GM19455 (cell line): ENCODE results near the gene MMP2.

Experiments used
- ATAC-seq: cut with Tn5 transposase; IDR thresholded peaks from one replicate; pipeline ENCODE4 v1.9.1; 2021; ENCODE audit not compliant: unreplicated experiment

Gene MMP2

DNA sequence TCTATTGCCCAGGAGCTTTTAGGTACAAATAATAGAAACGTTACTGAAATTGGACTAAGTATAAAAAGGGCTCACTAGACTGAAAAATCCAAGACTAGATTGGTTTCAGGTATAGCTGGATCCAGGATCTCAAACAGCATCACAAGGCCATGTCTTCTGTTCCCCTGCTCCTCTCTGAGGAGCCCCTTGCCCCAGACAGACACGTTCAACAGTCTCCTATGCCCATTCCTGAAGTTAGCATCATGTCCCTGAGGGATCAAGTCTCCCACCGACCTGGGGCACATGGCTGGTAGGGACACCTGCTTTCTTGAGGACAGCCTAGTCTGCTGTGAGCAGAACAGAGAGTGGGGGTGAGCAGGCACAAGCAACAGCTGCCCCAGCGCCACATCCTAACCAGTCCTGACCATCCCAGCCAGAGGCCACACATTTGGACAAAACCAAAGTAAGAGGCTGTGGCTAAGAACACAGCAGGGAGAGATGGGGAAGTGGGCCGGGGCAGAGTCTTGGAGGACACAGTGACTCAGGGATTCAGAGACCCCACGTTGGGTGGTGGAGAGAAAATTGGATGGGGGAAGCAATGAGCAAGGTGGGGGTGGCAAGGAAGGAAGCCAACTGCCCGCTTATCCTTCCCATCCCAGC, 10.5 kb upstream of the MMP2 start:
- ATAC-seq: no peak

DNA sequence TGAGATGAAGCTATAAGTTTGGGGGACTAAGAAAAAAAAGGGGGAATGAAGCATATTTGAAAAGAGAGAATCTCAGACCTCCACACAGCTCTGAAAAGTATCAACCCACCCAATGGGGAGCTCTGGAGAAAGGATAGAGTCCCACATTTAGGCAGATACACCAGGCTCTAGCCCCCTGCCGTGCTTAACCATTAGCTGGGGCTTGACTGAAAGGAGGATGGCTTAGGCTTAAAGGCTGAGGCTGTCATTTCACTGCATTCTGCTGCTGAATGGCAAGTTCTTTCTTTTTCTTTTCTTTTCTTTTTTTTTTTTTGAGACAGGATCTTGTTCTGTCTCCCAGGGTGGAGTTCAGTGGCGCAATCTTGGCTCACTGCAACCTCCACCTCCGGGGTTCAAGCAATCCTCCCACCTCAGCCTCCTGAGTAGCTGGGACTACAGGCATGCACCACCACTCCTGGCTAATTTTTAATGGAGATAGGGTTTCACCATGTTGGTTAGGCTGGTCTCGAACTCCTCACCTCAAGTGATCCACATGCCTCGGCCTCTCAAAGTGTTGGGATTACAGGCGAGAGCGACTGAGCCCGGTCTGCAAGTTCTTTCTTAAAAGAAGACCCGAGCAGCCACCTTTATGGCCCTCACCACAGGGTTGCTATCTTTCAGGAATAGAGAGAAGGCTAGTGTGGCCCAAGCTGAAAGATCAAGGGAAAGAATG, 9.0 kb upstream of the MMP2 start:
- ATAC-seq: no peak

DNA sequence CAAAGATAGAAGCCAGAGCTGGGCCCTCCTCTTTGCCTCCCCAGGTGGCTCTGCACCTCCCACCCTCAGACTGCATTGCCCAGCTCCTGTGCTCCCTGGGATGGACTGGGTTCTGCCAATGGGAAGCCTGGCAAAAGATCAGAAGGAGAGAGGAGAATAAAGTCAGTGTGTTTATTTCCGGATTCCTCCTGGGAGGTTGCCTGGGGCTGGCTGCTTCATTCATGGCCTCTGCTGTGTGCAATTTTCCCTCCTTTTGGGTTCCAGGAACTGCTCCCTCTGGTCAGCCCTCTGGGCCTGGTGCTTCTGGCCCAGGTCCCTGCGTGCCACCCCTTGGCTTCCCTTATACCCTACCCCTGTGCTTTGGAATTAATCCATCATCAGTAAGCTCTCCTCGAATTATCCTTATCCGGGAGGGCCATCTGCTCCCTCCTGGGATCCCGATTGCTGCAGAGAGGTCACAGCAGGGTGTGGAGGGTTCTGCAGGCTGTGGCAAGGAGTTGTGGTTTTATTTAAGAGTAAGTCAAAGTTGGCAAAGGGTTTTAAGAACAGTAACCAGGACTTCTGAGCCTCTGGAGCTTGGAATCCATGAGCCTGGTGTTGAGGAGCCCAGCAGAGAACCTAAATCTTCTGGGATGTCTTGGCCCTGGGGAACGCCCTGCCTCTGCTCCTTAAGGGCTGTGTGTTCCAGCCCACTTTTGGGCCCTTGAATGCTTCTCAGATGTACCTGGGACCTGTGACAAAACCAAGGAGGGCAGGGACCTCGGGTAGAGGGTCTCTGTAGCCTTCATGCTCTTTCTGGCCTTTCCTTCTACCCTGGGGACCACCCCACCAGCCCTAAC, 8.2 kb upstream of the MMP2 start:
- ATAC-seq: no peak

DNA sequence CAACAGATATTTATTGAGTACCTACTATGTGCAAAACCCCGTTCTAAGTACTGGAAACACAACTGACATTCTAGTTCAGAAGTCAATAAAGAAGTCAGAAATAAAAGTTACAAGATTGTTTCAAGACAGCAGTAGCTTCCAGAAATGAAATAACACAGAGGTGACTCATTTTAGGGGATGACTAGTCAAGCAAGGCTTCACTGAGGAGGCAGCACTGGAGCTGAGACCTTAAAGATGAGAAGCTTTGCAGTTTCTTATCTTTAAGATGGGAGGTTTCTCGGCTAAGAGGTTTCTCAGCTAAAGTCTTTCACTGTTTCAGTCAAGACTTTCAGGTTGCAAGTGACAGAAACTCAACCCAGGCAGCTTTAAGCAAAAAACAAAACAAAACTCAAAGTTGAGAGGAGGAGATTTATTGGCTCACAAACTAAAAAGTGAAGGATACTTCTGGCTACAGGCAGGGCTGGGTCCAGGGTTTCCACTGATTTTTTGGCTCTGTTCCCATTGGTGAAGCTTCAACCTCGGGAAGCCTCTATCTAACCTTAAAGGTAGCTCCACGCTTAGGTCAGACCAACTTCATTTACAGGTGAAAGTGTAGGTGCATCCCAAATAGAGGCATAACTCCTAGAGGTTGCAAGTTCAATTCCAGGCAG, 7.4 kb upstream of the MMP2 start:
- ATAC-seq: no peak

DNA sequence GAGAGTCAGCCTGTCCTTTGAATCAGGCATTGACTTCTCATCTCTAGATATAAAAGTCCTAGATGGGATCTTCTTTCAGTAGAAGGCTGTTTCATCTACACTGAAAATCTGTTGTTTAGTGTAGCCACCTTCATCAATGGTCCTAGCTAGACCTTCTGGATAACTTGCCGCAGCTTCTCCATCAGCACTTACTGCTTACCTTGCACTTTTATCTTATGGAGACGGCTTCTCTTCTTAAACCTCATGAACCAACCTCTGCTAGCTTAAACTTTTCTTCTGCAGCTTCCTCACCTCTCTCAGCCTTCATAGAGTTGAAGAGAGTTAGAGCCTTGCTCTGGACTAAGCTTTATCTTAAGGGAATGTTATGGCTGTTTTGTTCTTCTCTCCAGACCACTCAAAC, 5.4 kb upstream of the MMP2 start:
- ATAC-seq: no peak

DNA sequence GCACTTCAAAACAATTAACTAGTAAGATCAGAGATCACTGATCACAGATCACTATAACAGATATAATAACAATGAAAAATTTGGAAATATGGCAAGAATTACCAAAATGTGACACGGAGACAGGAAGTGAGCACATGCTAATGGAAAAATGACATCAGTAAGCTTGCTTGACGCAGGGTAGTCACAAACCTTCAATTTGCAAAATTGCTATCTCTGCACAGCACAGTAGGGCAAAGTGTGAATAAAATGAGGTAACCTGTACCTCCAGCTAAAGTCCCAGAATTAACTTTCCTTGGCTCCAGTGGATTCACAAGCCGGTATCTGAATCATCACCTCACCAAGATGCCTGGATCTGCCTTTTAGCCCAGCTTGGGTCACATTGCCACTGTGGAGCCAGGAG, 4.2 kb upstream of the MMP2 start:
- ATAC-seq: no peak

DNA sequence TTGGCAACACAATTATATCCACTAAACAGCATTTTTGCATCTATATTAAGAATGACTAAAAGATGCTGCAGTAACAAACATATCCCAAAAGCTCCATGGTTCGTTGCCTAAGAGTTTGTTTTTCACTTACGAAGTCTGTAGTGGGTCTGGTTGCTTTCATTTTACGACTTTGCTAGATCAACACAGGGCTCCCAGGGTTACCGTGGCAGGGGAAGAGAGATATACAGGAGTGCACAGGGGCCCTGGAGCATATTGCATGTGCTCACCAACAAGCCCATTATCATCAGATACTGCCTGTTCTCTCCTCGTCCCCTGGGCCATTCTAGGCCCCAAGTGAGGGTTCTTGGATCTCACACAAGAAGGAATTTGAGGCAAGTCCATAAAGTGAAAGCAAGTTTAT, 3.1 kb upstream of the MMP2 start:
- no peak for ATAC-seq

DNA sequence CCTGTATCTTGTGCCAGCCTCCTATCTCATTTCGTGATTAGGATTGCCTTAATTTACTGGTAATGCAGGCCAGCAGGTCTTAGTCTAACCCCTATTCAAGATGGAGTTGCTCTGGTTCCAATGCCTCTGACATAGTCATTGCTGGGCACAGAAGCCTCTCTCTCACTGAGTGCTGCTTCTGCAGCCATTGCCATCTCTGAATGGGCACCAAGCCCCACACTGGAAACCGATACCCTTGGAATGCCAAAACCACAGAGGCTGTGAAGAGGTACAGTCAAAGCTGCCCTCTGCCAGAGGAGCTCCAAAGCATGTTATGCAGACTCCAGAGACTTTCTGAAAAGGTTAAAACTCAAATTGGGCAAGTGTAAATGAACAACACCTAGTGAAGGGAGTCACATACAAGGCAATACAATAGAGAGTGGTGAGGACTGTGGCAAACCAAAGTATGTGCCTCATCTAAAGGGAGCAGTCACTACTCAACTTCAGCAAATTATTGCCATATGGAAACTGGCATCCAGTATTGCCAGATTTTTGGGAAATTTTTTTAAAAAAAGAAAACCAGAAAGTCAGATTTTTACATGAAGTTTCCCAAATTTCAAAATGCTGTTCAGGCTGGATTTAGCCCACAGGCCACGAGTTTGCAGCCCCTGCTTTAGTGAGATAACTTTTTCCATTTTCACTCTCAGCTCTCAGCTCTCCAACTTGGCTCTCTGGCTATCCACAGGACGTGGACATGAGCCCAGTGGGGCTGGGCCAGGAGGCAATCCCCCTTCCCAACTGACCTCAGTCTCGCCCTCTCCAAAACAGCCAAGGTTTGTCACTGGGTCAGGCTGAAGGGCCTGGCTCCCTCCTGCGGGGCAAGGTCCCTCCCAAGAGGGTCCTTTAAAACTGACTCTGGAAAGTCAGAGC, 2.1 kb upstream of the MMP2 start:
- ATAC-seq: no peak

DNA sequence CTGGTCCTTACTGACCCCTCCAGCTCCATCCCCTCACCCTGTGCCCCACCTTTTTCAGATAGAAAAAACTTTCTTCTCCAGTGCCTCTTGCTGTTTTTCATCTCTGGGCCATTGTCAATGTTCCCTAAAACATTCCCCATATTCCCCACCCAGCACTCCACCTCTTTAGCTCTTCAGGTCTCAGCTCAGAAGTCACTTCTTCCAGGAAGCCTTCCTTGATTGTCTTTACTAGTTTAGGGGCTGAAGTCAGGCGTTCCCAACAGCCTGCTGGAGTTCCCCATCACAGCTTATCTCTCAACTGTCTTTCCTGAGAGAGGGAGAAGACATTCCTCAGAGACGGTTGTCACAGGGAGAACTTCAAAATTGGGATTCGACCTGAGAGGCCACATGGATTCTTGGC, 1.3 kb upstream of the MMP2 start:
- no peak for ATAC-seq

DNA sequence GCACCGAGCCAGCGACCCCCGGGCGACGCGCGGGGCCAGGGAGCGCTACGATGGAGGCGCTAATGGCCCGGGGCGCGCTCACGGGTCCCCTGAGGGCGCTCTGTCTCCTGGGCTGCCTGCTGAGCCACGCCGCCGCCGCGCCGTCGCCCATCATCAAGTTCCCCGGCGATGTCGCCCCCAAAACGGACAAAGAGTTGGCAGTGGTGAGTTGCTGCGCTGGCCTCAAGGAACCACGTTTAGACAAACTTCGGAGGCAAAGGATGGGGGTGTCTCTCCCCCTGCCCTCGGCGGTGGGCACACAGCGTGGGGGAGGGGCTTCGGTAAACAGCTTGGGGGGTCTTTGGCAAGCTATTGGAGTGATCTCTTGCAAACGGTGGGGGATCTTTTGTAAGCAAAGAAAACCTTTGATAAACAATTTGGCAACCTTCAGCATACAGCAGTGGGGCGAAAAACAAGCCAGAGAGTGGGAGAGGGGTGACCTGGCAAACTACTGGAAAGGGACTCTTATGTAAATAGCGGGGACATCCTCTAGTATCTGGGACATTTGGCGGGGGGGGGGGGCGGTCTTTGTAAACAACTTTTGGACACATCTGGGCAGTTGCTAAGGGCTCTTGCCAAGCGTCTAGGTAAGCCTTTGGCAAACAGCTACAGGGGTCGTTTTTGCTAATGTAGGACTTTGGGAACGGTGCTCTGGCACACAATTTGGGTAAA, 587 bp downstream of the MMP2 start:
- no peak for ATAC-seq

DNA sequence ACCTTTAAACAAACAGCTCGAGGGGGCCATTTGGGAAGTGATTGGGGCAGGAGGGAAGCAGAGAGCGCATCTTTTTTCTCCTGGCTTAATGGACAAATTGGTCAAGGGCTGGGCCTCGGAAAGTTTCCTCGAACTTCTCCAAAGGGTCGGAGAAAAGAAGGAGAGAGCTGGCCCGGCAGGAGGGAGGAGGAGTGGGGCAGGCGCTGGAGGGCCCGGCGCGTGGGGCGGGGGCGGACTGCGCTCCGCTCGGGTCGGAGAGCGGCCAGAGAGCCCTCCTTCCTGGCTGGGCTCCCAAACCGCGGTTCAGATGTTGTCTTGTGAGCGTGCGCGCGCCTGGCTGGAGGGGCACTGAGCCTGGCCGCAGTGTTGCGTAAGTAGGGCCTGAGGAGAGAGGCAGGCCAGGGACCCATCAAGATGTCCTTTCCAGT, 1.2 kb downstream of the MMP2 start:
- ATAC-seq: no peak

DNA sequence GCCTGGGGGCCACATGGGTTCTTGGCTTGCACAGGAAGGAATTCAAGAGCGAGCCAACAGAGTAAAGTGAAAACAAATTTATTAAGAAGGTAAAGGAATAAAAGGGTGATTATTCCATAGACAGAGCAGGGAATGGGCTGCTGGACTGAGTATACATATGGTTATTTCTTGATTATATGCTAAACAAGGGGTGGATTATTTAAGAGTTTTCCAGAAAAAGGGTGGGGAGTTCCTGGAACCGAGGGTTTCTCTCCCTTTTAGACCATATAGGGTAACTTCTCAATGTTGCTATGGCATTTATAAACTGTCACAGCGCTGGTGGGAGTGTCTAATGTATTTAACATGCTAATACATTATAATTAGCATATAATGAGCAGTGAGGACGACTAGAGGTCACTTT, 2.0 kb downstream of the MMP2 start:
- ATAC-seq: no peak

DNA sequence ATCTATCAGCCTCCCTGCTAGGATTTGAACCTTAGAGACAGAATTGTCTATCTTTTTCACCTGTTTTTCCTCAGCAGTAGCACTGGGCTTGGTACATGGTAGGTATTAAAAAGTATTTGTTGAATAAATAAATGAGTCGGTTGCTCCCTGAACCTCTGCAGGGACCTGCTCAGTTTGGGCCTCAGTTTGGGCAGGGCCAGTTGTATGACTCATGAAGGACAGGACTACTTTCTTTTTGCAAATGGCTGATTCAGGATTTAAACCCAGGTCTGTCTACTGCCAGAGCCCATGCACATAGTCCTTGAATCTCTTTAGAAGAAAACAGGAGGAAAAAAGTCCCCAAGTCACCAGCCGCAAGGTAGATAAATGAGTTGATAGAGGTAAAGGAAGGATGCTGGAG, 3.1 kb downstream of the MMP2 start:
- no peak for ATAC-seq

DNA sequence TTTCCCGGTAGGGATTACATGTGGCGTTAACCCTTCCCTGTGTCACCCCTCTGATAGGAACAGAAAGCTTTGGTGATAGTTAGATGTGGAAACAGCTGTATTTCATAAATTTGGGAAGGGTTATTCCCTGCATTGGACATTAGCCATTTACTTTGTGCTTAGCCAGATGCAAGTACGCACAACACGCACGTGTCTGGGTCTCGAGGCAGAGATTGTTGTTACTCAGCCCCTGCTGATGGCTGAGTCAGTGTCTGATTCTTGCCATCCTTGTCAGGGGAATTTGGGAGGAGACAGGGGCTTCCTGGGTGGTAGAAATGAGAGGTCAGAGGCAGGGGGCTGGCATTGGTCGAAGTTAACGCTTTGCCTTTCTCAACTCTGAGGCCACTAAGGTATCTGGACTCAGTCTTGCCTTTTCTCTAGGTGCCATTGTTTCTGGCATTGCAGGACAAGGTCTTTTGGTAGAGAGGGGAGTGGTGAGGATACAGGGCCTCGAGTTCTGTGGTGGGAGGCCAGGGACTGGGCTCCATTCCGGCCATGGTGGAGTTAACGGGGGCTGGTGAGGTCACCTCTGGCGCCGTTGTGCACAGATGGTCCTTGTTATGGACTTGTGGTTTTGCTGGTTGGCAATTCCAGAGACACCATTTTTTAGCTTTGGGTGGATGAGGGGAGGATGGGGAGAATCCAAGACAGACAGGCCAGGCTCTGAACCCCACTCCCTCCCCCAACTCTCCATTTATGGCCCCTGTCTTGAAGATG, 8.2 kb downstream of the MMP2 start:
- ATAC-seq: no peak

DNA sequence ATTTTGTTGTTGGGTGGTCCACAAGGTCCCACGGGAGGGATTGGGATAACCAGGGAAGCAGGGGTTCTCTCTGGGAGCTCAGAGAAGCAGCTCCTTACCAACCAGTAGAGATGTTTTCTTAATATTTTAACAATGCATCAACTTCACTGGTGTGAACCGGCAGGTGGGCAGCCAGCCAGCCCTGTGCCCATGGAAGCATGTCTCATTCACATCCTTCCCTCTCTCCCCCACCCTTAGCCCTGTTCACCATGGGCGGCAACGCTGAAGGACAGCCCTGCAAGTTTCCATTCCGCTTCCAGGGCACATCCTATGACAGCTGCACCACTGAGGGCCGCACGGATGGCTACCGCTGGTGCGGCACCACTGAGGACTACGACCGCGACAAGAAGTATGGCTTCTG, 9.3 kb downstream of the MMP2 start:
- ATAC-seq: no peak

DNA sequence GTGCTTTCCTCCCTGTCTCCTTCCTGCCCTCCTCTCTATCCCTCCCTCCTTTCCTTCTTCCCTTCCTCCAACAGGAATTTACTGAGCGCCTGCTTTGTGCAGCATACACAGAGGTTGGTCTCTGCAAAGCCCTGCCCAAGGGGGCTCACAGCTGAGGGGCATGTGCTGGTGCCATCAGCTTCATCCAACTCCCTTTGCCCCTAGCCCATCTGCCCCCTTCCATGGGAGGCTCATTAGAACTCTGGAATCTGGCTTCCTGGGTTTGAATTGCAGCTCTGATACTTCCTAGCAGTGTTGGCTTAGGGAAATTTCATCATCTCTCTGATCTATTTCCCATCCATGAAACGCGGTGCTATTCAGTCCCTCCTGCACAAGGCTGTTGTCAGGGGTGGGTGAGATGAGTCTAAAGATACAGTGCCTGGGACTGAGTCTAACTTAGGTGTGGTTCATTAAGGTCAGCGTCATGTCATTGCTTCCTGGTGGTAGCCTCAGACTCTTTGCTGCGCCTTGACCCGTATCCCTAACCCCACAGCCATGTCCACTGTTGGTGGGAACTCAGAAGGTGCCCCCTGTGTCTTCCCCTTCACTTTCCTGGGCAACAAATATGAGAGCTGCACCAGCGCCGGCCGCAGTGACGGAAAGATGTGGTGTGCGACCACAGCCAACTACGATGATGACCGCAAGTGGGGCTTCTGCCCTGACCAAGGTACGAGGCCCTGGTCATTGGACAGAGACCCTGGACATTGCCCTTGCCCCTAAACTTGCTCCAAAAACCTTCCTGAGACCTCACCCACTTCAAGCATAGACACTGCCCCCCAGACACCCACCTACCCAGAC, 10.3 kb downstream of the MMP2 start:
- no peak for ATAC-seq

DNA sequence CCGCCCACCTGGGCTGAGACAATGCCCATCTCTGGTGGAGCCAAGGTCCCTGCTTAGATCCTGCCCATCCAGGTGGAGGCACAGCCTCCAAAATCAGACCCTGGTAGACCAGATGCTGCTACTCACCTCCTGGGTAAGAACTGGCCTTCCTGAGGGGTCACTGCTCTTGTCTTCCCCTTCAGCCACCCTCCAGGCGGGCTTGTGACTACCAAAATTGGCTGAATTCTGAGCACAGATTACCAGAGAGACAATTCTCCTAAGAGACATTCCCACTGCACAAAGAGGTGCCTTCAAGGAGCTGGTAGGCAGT, 10.9 kb downstream of the MMP2 start:
- no peak for ATAC-seq

DNA sequence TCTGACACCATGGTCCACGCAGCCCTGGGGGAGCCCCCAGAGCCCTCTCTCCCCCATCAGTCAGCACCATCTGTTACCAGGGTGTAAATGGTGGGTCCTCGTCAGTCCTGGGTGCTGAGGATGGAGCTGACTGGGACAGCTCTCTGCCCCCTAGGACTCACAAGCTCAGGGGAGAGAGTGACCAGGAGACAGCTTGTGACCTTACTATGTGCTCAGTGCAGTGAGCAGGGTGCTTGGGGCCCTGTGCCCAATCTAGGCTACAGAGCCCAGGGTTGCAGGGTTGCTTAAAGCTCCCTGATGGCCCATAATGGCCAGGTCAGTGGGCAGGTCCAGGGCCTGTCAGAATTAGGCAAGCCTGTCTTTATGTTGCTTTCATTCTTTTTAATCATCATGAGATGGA, 11.3 kb downstream of the MMP2 start:
- ATAC-seq: no peak

DNA sequence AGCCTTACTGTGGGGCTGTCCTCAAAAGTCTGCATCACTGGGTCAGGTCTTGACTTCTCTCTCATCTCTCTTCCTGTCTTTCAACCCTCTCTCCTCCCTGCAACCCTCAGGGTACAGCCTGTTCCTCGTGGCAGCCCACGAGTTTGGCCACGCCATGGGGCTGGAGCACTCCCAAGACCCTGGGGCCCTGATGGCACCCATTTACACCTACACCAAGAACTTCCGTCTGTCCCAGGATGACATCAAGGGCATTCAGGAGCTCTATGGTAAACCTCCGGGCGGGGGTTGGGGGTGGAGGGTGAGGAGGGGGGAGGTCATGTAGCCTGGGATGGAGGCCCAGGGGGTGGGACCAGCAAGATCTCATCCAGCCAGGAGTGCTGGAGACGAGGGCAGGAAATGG, 12.7 kb downstream of the MMP2 start:
- ATAC-seq: no peak
